PC-3 (cell line): ENCODE measurements around the gene TMEM178B. TPM values are rescaled to one million over a fixed set of nuclear protein-coding genes. Genes with fewer than 3 reads are reported as not detected.

Source experiments
- ATAC-seq: fragments of 200-7000 bp; cut with Tn5 transposase; 2 replicates; pipeline ENCODE4 v1.9.1; 2020; ENCODE audit warnings: mild to moderate bottlenecking, moderate library complexity
- BruUV-seq: library from RNA; stranded (reverse); fragments of 400-500 nt; replicated peaks from 2 replicates; lab custom pipeline; 2021; lab: Mats Ljungman, UMichigan
- CTCF ChIA-PET: fragments of 300-600 bp; sonication (Branson Sonifier 250); formaldehyde crosslinking; loops from one replicate; lab custom pipeline; 2022; ENCODE audit warnings: antibody characterized with exemption; lab: Charles Lee
- POLR2A ChIA-PET: fragments of 300-600 bp; sonication (Branson Sonifier 250); formaldehyde crosslinking; loops from one replicate; lab custom pipeline; 2022; ENCODE audit warnings: antibody characterized with exemption; ENCODE audit not compliant: unreplicated experiment; lab: Charles Lee
- DNase-seq: peaks from one replicate; pipeline ENCODE4 v3.0.0-alpha.2; 2015
- H2AFZ ChIP-seq: fragments of 300-600 bp; sonication (generic); 2 replicates; pipeline ENCODE4 v1.6.0; 2016; ENCODE audit warnings: antibody characterized with exemption, low read length
- H3F3A ChIP-seq: fragments of 300-600 bp; sonication (generic); one replicate; pipeline ENCODE4 v1.6.0; 2017; ENCODE audit warnings: antibody characterized with exemption, low read length, control low read depth, mild to moderate bottlenecking; ENCODE audit not compliant: unreplicated experiment
- H3K27ac ChIP-seq: fragments of 300-600 bp; sonication (generic); 2 replicates; pipeline ENCODE4 v1.5.1; 2016; ENCODE audit warnings: mild to moderate bottlenecking, low read length
- H3K27me3 ChIP-seq: fragments of 300-600 bp; sonication (generic); 2 replicates; pipeline ENCODE4 v1.6.1; 2016; ENCODE audit warnings: low read length, mixed read lengths
- H3K36me3 ChIP-seq: fragments of 300-600 bp; sonication (generic); 2 replicates; pipeline ENCODE4 v1.6.1; 2016; ENCODE audit warnings: low read depth, mixed run types, low read length, mixed read lengths
- H3K4me1 ChIP-seq: fragments of 300-600 bp; sonication (generic); 2 replicates; pipeline ENCODE4 v1.5.1; 2016; ENCODE audit warnings: low read length; ENCODE audit not compliant: insufficient read depth
- H3K4me2 ChIP-seq: fragments of 300-600 bp; sonication (generic); 2 replicates; pipeline ENCODE4 v1.6.0; 2016; ENCODE audit warnings: low read length
- H3K4me3 ChIP-seq: fragments of 300-600 bp; sonication (generic); 2 replicates; pipeline ENCODE4 v1.5.1; 2016; ENCODE audit warnings: mild to moderate bottlenecking, low read length, mixed read lengths
- H3K79me2 ChIP-seq: fragments of 300-600 bp; sonication (generic); 2 replicates; pipeline ENCODE4 v1.6.1; 2017; ENCODE audit warnings: low read length, mixed read lengths
- H3K9ac ChIP-seq: fragments of 300-600 bp; sonication (generic); 2 replicates; pipeline ENCODE4 v1.6.0; 2016; ENCODE audit warnings: mild to moderate bottlenecking, low read length
- H3K9me2 ChIP-seq: fragments of 300-600 bp; sonication (generic); replicated peaks from 2 replicates; pipeline ENCODE4 v1.6.1; 2016; ENCODE audit warnings: mixed run types, low read length, mixed read lengths
- H3K9me3 ChIP-seq: fragments of 300-600 bp; sonication (generic); 2 replicates; pipeline ENCODE4 v1.6.1; 2016; ENCODE audit warnings: low read length, mixed read lengths
- H4K20me1 ChIP-seq: fragments of 300-600 bp; sonication (generic); 2 replicates; pipeline ENCODE4 v1.6.1; 2016; ENCODE audit warnings: low read length, mixed read lengths
- EZH2 ChIP-seq: fragments of 300-600 bp; sonication (generic); IDR thresholded peaks from one replicate; pipeline ENCODE4 v1.6.1; 2017; ENCODE audit warnings: antibody characterized with exemption, mild to moderate bottlenecking, low read length; ENCODE audit not compliant: unreplicated experiment
- EZH2phosphoT487 ChIP-seq: fragments of 300-600 bp; sonication (generic); IDR thresholded peaks from 2 replicates; pipeline ENCODE4 v1.6.1; 2018; ENCODE audit warnings: mild to moderate bottlenecking, antibody characterized with exemption, low read length, borderline replicate concordance
- intact Hi-C: fragments of 100-400 bp; cut with micrococcal nuclease; formaldehyde crosslinking; loops from 2 replicates; pipeline ENCODE4 v1.9.0; 2023
- total RNA-seq: library from RNA; depleted of rRNA; stranded (reverse); fragments of >200 nt; gene quantifications from 2 replicates; pipeline ENCODE4 v1.2.3, GENCODE V29; 2014
- TF ChIP-seq, protein P1 (sequence below): fragments of 300-600 bp; sonication (generic); conservative IDR thresholded peaks from 2 replicates; pipeline ENCODE4 v1.5.1; 2017; ENCODE audit warnings: antibody characterized with exemption, low read depth, mild to moderate bottlenecking, low read length

The TMEM178B gene
- total RNA-seq, 1 experiment from 2014 or later, result 0.29 TPM

DNA sequence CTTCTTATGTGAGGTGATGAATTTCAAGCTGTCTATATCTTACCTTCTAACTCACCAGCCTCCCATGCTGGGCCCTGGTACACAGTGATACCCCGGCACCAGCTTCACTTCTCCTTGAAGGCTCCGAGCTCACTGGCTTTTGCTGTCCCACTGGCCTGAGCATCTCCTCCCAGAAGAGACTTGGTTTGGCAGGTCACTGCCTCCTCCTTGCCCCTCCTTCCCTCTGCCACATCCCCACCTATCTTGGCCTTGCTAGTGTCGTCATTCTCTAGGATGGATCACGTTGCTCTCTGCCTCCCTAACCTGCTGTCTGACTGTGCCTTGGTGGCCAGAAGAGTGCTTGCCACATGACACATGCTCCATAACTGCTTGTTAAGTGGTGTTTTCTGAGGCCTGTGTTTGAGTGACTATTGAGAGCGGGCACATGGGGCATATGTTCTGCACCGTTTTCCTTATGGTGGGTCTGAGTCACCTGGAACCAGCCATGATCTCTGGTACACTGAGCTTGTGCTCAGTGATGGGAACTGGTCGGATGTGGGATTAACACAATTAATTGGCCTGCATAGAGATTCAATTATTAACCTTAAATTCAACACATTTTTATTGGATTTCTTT, 86.5 kb downstream of the TMEM178B start:
- Histone ChIP-seq H3K4me2 (no peak overlapping the region), H3F3A (no peaks in the 10 kb centered on the region), H3K4me3 (no peak overlapping the region), H4K20me1 (no peaks in the 10 kb centered on the region), H3K36me3 (no peaks in the 10 kb centered on the region), H2AFZ (no peak overlapping the region), H3K4me1 (no peaks in the 10 kb centered on the region), H3K27ac (no peak overlapping the region), H3K9me3 (no peaks in the 10 kb centered on the region), H3K9me2 (no peaks in the 10 kb centered on the region), H3K79me2 (no peaks in the 10 kb centered on the region), H3K9ac (no peak overlapping the region), H3K27me3 (peaks cover 16% of the 10 kb centered on the region)
- no TSS peak for BruUV-seq
- ChIA-PET POLR2A (no interaction called here), CTCF (no interaction called here)
- DNase-seq (no peak), ATAC-seq (no peak)
- intact Hi-C loops, result no loop called here
- TF ChIP-seq EZH2phosphoT487 (no peak), EZH2 (no peak)
- TF ChIP-seq, protein P1, sequence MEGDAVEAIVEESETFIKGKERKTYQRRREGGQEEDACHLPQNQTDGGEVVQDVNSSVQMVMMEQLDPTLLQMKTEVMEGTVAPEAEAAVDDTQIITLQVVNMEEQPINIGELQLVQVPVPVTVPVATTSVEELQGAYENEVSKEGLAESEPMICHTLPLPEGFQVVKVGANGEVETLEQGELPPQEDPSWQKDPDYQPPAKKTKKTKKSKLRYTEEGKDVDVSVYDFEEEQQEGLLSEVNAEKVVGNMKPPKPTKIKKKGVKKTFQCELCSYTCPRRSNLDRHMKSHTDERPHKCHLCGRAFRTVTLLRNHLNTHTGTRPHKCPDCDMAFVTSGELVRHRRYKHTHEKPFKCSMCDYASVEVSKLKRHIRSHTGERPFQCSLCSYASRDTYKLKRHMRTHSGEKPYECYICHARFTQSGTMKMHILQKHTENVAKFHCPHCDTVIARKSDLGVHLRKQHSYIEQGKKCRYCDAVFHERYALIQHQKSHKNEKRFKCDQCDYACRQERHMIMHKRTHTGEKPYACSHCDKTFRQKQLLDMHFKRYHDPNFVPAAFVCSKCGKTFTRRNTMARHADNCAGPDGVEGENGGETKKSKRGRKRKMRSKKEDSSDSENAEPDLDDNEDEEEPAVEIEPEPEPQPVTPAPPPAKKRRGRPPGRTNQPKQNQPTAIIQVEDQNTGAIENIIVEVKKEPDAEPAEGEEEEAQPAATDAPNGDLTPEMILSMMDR, result no peak

DNA sequence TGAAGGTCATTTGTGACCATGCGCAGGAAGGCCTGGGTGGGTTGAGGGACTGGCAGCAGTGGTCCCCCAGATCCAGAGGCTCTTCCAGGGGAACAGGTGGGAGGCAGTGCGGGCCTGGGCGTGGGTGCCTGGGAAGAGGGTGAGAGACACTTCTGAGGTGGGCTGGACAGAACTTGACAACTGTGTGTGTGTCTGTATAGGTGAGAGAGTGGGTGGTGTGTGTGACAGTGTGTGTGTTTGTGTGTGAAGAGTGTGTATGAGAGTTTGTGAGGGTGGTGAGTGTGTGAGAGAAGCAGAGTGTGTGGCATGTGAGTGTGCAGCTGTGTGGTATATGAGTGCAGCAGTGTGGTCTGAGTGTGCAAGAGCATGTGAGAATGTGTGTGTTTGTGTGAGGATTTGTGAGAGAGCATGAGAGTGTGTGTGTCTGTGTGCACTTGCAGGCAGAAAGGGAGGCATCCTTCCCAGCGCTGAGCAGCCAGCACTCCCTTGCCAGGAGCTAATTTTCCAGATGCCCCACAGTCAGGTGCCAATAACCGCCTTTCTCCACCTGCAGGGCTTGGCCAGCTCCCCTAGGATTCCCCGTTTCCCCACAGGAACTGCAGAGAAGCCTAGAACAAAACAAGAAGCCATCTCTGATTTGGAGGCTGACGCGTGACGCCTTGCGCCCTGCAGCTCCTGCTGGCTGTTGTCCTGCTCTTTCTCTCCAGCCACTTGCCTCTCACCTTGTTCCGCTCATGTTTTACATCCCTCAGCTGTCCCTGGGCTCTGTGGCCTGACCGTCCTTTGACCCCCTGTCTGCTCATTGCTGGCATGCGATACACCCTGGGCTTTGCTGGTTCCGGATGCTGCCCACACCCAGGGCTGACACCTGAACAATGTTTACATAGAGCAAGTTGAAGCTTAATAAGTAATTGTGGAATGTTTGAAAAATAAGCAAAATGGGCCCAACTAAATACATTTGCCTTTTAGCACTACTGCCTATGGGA, 88.0 kb downstream of the TMEM178B start:
- Histone ChIP-seq H3K27me3 (peaks cover 24% of the 10 kb centered on the region; the same call in 1 of the 2 replicates), H2AFZ (no peak overlapping the region), H4K20me1 (no peaks in the 10 kb centered on the region), H3F3A (no peaks in the 10 kb centered on the region), H3K4me1 (no peaks in the 10 kb centered on the region), H3K9ac (no peak overlapping the region), H3K79me2 (no peaks in the 10 kb centered on the region), H3K27ac (no peak overlapping the region), H3K9me2 (no peaks in the 10 kb centered on the region), H3K9me3 (no peaks in the 10 kb centered on the region), H3K36me3 (no peaks in the 10 kb centered on the region), H3K4me3 (no peak overlapping the region), H3K4me2 (no peak overlapping the region)
- ChIA-PET POLR2A (no interaction called here), CTCF (no interaction called here)
- DNase-seq, result no peak
- BruUV-seq, result no TSS peak
- TF ChIP-seq, protein P1, result no peak
- TF ChIP-seq EZH2 (no peak), EZH2phosphoT487 (no peak)
- intact Hi-C loops, result no loop called here
- ATAC-seq, result no peak
